Measurements from ENCODE around the gene JKAMP. TPM values are rescaled to one million over a fixed set of nuclear protein-coding genes. Genes with fewer than 3 reads are reported as not detected.

The JKAMP gene
- total RNA-seq, 1 donor from 2014 or later: 44.6 TPM

DNA sequence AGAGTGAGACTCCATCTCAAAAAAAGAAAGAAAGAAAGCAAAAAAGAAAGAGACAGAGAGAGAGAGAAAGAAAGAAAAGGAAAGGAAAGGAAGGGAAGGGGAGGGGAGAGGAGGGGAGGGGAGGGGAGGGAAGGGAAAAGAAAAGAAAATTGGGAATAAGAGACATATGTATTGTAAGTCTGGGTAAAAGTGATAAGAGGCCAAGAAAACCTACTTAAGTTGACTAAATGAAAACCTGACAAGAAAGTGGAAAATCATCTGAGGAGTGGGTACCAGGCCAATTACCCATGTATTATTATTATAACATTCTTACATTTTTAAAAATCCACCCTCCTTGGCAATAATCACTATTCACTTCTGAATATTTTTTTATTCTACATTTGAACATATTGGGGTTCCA, 46.0 kb downstream of the JKAMP start:
- H3K4me3 ChIP-seq: no peak overlapping the region
- H3K4me1 ChIP-seq: no peaks in the 10 kb centered on the region
- TF ChIP-seq, protein P1, sequence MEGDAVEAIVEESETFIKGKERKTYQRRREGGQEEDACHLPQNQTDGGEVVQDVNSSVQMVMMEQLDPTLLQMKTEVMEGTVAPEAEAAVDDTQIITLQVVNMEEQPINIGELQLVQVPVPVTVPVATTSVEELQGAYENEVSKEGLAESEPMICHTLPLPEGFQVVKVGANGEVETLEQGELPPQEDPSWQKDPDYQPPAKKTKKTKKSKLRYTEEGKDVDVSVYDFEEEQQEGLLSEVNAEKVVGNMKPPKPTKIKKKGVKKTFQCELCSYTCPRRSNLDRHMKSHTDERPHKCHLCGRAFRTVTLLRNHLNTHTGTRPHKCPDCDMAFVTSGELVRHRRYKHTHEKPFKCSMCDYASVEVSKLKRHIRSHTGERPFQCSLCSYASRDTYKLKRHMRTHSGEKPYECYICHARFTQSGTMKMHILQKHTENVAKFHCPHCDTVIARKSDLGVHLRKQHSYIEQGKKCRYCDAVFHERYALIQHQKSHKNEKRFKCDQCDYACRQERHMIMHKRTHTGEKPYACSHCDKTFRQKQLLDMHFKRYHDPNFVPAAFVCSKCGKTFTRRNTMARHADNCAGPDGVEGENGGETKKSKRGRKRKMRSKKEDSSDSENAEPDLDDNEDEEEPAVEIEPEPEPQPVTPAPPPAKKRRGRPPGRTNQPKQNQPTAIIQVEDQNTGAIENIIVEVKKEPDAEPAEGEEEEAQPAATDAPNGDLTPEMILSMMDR (IDR thresholded peaks at IDR 0.05): no peak
- no peaks in the 10 kb centered on the region for H3K27me3 ChIP-seq (ENCODE audit: low read depth)
- no peaks in the 10 kb centered on the region for H3K36me3 ChIP-seq
- no peak overlapping the region for H3K27ac ChIP-seq
- no peak for DNase-seq
- ATAC-seq: no peak
- intact Hi-C loops (cut with DNase I): no loop called here
- H3K9me3 ChIP-seq: no peaks in the 10 kb centered on the region

DNA sequence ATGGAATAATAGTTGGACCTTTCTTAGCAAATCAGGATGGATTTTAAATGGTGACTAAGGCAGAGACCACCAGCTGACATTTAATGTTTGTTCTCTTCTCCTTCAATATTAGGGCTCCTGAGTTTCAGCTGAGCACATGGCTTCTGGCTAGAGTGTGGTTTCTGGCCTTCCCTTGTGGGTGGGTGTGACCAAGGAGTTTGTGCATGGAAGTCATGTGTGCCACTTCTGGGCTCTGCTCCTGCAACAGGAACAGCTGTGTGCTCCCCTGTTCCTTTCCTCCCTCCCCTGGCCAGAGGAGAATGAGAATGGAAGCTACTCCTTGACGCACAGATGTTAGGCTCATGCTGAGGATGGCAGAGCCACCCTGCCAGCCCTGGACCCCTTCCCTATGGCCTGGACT, 48.1 kb downstream of the JKAMP start:
- intact Hi-C loops (cut with DNase I): no loop called here
- Histone ChIP-seq H3K27me3 (ENCODE audit: low read depth) (no peaks in the 10 kb centered on the region), H3K36me3 (no peaks in the 10 kb centered on the region), H3K4me3 (no peak overlapping the region), H3K9me3 (no peaks in the 10 kb centered on the region), H3K4me1 (no peaks in the 10 kb centered on the region), H3K27ac (no peak overlapping the region)
- TF ChIP-seq, protein P1 (IDR thresholded peaks at IDR 0.05): no peak
- ATAC-seq: no peak
- DNase-seq: no peak

DNA sequence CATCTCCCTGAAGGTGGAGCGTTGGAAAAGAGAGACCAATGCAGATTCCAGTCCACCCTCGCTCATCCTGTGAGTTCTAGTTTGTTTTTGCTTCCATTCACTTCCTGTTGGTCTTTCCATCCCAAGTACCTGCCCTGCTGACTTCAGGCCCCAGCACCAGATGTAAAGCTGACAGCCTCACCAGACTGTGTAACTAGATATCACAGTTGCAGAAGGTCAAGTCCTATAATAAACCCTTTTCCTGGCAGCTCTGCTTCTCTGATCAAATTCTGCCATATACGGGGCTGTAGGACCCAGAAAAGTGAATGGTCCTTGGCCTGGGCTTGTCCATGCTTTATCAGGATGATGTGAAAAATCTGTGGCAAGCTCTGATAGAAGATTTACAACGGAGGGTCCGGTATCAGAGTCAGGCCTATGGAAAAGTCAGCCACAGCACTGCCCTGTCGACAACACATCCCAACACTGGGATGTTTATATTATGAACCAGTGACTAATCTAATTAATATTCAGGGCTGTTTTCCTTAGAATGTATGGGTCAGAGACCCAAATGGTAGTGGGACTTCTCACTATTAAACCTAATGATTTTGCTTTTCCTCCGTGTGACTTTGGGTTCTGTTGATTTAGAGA, 50.2 kb downstream of the JKAMP start:
- Histone ChIP-seq H3K9me3 (no peaks in the 10 kb centered on the region), H3K27me3 (ENCODE audit: low read depth) (no peaks in the 10 kb centered on the region), H3K4me1 (no peaks in the 10 kb centered on the region), H3K36me3 (no peaks in the 10 kb centered on the region), H3K27ac (no peak overlapping the region), H3K4me3 (no peak overlapping the region)
- DNase-seq (no peak), ATAC-seq (no peak)
- intact Hi-C loops (cut with DNase I): no loop called here
- TF ChIP-seq, protein P1 (IDR thresholded peaks at IDR 0.05): no peak

DNA sequence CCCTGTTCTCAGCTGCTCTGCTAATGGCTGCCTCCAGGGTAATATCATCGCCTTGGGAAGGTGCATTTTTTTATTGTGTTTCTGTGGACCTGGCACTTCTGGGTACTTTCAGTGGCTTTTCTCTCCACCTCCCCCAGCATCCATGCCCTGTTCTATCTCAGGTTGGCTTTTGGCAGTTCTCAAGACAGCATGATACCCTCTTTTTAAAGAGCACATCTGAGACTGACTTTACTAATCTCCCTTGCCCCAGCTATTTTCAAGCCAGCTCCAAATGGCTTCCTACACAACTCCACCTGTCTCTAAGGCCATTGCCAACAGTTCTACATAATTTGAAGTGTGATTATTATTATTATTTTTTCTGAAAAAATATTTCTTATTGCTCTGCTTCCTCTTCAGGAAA, 53.2 kb downstream of the JKAMP start:
- intact Hi-C loops (cut with DNase I): no loop called here
- ATAC-seq (no peak), DNase-seq (no peak)
- Histone ChIP-seq H3K9me3 (no peaks in the 10 kb centered on the region), H3K36me3 (no peaks in the 10 kb centered on the region), H3K4me3 (no peak overlapping the region), H3K4me1 (no peaks in the 10 kb centered on the region), H3K27me3 (ENCODE audit: low read depth) (no peaks in the 10 kb centered on the region), H3K27ac (no peak overlapping the region)
- TF ChIP-seq, protein P1 (IDR thresholded peaks at IDR 0.05): no peak

DNA sequence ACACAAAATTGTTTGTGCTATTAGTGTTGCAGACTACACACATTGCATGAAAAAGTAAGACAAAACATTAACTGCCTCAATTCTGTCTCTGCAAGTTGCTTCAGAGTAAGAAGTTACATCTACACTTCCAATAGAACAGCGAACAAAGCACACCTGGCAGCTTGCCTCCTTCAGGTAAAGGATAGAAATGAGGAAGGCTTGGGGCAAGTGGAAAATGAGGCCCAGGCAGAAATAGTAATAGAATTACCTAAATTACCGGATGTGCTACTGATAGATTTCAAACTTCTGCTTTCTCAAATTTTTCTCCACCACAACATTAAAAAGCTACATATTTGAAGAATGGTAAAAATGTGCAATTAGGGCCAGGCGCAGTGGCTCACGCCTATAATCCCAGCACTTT, 54.6 kb downstream of the JKAMP start:
- no peak for ATAC-seq
- no peaks in the 10 kb centered on the region for H3K9me3 ChIP-seq
- H3K27me3 ChIP-seq (ENCODE audit: low read depth): no peaks in the 10 kb centered on the region
- no peak overlapping the region for H3K4me3 ChIP-seq
- no peak for DNase-seq
- intact Hi-C loops (cut with DNase I): no loop called here
- no peaks in the 10 kb centered on the region for H3K36me3 ChIP-seq
- no peak overlapping the region for H3K27ac ChIP-seq
- TF ChIP-seq, protein P1 (IDR thresholded peaks at IDR 0.05): no peak
- H3K4me1 ChIP-seq: no peaks in the 10 kb centered on the region
